ENCODE measurements around the gene ATXN10.

ATXN10 gene

GRCh38 chr22:45629469-45630089, 42.1 kb upstream of the ATXN10 start:
- in situ Hi-C loops (cut with HindIII; ENCODE audit: low sequenced_read_pairs): no loop called here
- no peak for TF ChIP-seq CTCF (IDR thresholded peaks at IDR 0.05; ENCODE audit: low read depth, low read length)
- DNase-seq (ENCODE audit: low read depth, low spot score): no peak
- H3K4me3 ChIP-seq (ENCODE audit: low read depth, low read length): no peak overlapping the region

GRCh38 chr22:45630436-45630835, 41.2 kb upstream of the ATXN10 start:
- no peak for DNase-seq (ENCODE audit: low read depth, low spot score)
- no peak for TF ChIP-seq CTCF (IDR thresholded peaks at IDR 0.05; ENCODE audit: low read depth, low read length)
- H3K4me3 ChIP-seq (ENCODE audit: low read depth, low read length): no peak overlapping the region
- in situ Hi-C loops (cut with HindIII; ENCODE audit: low sequenced_read_pairs): no loop called here

- H3K4me3 ChIP-seq (ENCODE audit: low read depth, low read length): no peak overlapping the region
- in situ Hi-C loops (cut with HindIII; ENCODE audit: low sequenced_read_pairs): no loop called here
- no peak for DNase-seq (ENCODE audit: low read depth, low spot score)
- no peak for TF ChIP-seq CTCF (IDR thresholded peaks at IDR 0.05; ENCODE audit: low read depth, low read length)
These were observed 40.3 kb upstream of the ATXN10 start for GRCh38 chr22:45631140-45631840.

GRCh38 chr22:45631841-45632238, 39.8 kb upstream of the ATXN10 start:
- no peak for DNase-seq (ENCODE audit: low read depth, low spot score)
- TF ChIP-seq CTCF (IDR thresholded peaks at IDR 0.05; ENCODE audit: low read depth, low read length): no peak
- no peak overlapping the region for H3K4me3 ChIP-seq (ENCODE audit: low read depth, low read length)
- in situ Hi-C loops (cut with HindIII; ENCODE audit: low sequenced_read_pairs): no loop called here

- DNase-seq (ENCODE audit: low read depth, low spot score): no peak
- H3K4me3 ChIP-seq (ENCODE audit: low read depth, low read length): no peak overlapping the region
- in situ Hi-C loops (cut with HindIII; ENCODE audit: low sequenced_read_pairs): no loop called here
- no peak for TF ChIP-seq CTCF (IDR thresholded peaks at IDR 0.05; ENCODE audit: low read depth, low read length)
These were observed 38.7 kb upstream of the ATXN10 start for GRCh38 chr22:45632791-45633515.

GRCh38 chr22:45636683-45637082, 35.0 kb upstream of the ATXN10 start:
- in situ Hi-C loops (cut with HindIII; ENCODE audit: low sequenced_read_pairs): no loop called here
- no peak for DNase-seq (ENCODE audit: low read depth, low spot score)
- TF ChIP-seq CTCF (IDR thresholded peaks at IDR 0.05; ENCODE audit: low read depth, low read length): no peak
- H3K4me3 ChIP-seq (ENCODE audit: low read depth, low read length): no peak overlapping the region

All from astrocyte of the spinal cord (primary cell).